LHCN-M2 (cell line): ENCODE results near the gene FAR2. TPM values are rescaled to one million over a fixed set of nuclear protein-coding genes. Genes with fewer than 3 reads are reported as not detected.
A peak's percentile ranks its signal among the peaks of the same experiment; 100 is the strongest.
"Not testable (repeated sequence)": the region's sequence is repeated elsewhere in the genome, so short reads cannot be mapped to it uniquely, and the experiment has no call there.

Experiments used
- DNase-seq: peaks from one replicate; pipeline ENCODE4 v3.0.0-alpha.2; 2012; ENCODE audit warnings: low read depth
- total RNA-seq: library from RNA; depleted of rRNA; stranded (reverse); fragments of >200 nt; gene quantifications from 2 replicates; pipeline ENCODE4 v1.2.3, GENCODE V29; 2014

Gene FAR2
- total RNA-seq, 1 experiment from 2014 or later = 0.06 TPM

- DNase-seq = no peak
These were observed 85.5 kb downstream of the FAR2 start for GRCh38 chr12:29234552-29234951.

GRCh38 chr12:29234965-29235626 is 86.0 kb downstream of the FAR2 start:
- no peak for DNase-seq

GRCh38 chr12:29238822-29239291 is 89.8 kb downstream of the FAR2 start:
- no peak for DNase-seq

GRCh38 chr12:29239336-29239735 is 90.3 kb downstream of the FAR2 start:
- DNase-seq = no peak

- no peak for DNase-seq
These were observed 91.4 kb downstream of the FAR2 start for GRCh38 chr12:29240441-29240840.

GRCh38 chr12:29241821-29242591 is 92.9 kb downstream of the FAR2 start:
- DNase-seq = peak; percentile 36

GRCh38 chr12:29242921-29243431 is 93.9 kb downstream of the FAR2 start:
- no peak for DNase-seq

- DNase-seq = no peak
These were observed 95.2 kb downstream of the FAR2 start for GRCh38 chr12:29244159-29244765.

- DNase-seq = no peak
These were observed 96.2 kb downstream of the FAR2 start for GRCh38 chr12:29245246-29245645.

- DNase-seq = no peak
These were observed 100.9 kb downstream of the FAR2 start for GRCh38 chr12:29249930-29250329.

- peak; percentile 4 for DNase-seq
These were observed 105.0 kb downstream of the FAR2 start for GRCh38 chr12:29253906-29254625.

- DNase-seq = no peak
These were observed 106.0 kb downstream of the FAR2 start for GRCh38 chr12:29255042-29255441.

- no peak for DNase-seq
These were observed 107.5 kb downstream of the FAR2 start for GRCh38 chr12:29256598-29256997.

GRCh38 chr12:29257687-29258086 is 108.6 kb downstream of the FAR2 start:
- not testable (repeated sequence) for DNase-seq

GRCh38 chr12:29264424-29264823 is 115.3 kb downstream of the FAR2 start:
- DNase-seq = no peak

- no peak for DNase-seq
These were observed 120.8 kb downstream of the FAR2 start for GRCh38 chr12:29269706-29270408.

- DNase-seq = no peak
These were observed 121.4 kb downstream of the FAR2 start for GRCh38 chr12:29270446-29270845.

GRCh38 chr12:29273178-29273843 is 124.2 kb downstream of the FAR2 start:
- no peak for DNase-seq

- DNase-seq = no peak
These were observed 126.8 kb downstream of the FAR2 start for GRCh38 chr12:29275834-29276233.

- DNase-seq = no peak
These were observed 128.2 kb downstream of the FAR2 start for GRCh38 chr12:29277231-29277630.
